ENCODE results near the gene IL1F10.
A peak's percentile ranks its signal among the peaks of the same experiment; 100 is the strongest.

IL1F10 gene

DNA sequence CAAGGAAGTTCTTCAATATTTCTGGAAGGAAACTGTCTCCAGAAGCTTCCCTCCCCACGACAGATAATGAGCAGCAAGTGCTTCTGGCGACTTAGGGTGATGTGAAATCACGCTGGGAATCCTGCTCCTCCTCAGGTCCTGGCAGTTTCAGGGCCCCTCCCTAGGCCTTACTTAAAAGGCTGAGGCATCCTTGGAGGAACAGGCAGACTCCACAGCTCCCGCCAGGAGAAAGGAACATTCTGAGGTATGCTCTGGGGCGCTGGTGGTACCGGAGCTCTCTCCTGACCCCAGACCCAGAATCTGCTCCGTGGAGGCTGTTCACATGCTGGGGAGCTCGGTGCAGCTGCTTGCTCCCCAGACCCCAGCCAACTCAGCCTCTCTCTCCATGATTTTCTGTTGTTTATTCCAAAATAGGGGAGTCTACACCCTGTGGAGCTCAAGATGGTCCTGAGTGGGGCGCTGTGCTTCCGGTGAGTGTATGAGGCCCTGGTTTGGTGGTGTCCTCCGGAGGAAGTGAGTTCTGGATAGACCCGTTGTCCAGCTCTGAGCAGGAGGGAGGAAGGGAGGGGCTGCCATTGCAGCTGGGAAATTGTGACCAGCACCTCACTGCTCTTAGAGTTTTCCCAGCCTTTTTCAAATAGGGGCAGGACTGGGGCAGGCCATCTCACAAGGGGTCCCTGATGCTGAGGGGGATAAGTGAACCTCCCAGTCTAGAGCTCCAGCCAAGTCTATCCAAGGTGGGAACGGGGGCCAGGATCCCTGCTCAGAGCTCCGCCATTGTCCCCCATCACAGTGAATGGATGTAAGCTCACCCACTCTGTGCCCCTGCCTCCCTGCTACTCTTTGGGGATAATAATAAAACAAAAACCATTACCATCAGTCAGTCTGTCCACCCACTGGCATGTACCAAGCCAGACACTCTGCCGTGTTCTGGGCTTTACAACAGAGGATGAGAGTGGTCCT, 8.5 kb upstream of the IL1F10 start, which contains the start of gene IL36RN:
Gene IL36RN (plus strand): TSS at position 201 of the 963 bp plus-strand sequence. CDS start 241 bp downstream, at position 442.
- no peak for DNase-seq

GRCh38 chr2:113060396-113060795, 7.4 kb upstream of the IL1F10 start:
- peak; percentile 80 to 83 (median 81) for DNase-seq

- no peak for DNase-seq
Measured at GRCh38 chr2:113060796-113061195, 7.0 kb upstream of the IL1F10 start.

DNA sequence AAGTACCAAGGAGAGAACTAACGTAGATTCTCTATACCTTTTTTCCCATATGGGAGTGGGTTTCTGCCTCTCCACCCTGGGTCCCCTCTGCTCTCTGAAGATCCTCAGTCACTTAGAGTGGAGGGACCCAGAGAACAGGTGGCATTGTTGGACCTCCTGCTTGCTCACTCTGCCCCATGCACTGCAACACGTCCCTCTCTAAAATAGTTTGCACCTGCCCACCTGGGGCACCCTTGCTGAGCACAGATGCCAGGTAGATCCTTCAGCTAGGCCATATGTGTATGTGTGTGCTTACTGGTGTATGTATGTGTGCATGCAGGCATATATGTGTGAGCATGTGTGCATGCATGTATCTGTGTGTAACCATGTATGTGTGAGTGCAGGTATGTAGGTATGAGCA, 6.5 kb upstream of the IL1F10 start:
- DNase-seq, result no peak

DNA sequence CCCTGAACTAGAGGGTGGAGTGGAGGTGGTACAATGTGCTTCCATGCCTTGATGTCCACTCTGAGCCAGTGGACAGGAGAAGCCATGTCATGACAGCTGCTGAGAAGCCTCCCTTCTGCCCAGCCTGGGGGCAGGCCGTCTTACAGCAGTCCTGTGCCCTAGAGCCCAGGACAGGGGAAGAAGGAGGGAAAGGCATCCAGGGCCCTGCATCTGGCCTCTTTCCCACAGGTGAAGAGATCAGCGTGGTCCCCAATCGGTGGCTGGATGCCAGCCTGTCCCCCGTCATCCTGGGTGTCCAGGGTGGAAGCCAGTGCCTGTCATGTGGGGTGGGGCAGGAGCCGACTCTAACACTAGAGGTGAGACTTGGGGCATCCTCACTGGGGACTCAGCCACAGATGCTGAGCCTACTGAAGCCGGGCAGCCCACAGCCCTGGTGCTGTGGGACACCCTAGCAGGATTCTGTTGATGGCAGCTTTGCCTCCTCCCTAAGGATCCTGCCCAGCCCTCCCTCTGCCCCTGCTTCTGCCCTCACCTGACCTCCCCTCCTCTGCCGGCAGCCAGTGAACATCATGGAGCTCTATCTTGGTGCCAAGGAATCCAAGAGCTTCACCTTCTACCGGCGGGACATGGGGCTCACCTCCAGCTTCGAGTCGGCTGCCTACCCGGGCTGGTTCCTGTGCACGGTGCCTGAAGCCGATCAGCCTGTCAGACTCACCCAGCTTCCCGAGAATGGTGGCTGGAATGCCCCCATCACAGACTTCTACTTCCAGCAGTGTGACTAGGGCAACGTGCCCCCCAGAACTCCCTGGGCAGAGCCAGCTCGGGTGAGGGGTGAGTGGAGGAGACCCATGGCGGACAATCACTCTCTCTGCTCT, 5.6 kb upstream of the IL1F10 start:
- DNase-seq, result no peak

- no peak for DNase-seq
Measured at GRCh38 chr2:113064281-113064680, 3.5 kb upstream of the IL1F10 start.

DNA sequence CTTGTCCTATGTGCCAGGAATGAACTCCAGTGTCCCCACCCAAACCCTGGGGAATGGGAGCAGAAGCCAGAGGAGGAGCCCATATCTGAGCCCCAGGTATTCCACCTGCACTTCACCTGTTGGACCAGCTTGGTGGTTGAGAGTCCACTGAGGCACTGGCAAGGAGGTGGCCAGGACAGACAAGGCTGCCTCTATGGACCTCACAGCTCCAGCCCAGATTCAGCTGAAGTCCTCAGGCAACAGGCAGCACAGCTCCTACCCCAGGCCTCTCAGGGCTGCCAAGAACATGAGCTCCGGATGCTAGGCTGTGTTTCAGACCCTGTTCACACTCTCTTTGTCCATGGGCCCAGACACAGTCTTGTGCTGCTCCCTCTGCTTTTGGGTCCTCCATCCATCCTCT, 2.9 kb upstream of the IL1F10 start:
- no peak for DNase-seq

DNA sequence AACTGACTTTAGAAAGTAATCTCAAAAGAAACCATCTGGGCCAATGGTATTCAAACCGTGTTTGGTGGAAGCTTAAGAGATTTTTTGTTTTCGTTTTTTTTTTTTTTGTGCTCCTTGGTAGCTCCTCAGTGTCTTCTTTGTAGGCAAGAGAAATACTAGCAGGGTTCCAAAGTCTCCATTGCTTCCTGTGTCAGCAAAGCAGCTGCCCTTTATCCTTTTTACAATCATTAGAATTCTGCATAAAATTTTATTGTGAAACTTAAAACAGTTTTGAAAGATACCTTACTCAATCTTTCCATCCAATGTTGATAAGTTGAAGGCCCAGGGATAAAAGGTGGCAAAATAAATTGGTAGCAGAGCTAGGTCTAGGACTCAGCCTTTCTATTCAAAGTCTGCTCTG, 479 bp downstream of the IL1F10 start:
- DNase-seq, result no peak

DNA sequence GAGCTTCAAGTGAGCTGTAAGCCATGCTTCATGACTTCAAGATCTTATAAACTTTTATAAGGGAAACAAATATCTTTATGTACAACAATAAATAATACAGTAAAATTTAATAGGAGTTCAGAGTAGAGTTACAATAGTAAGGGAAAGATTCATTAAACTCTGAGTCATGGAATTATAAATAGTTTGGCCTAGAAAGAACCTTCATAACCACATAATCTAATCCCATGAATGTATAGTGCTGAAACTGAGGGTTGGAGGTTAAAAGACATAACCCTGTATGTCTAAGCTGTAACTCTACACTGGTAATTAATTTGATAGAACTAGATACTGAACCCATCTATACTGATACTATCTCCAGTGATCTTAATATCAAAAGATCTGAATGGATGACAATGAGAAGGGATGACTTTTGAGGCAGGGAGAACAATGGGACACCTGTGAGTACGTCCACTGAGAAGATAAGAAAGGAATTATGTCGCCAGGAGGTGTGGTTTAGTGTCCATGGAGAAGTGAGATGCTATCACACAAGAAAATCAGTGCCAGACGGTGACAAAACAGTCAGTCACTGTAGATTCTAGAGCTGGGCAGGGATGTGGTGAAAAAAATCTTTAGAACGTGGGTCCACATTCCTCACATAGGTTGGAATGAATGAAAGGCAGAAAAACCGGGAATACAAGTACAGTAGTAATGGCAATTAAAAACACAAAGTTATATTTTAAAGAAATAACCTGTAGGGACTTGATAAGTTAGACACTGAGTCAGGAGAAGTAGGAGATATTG, 1.1 kb downstream of the IL1F10 start:
- no peak for DNase-seq

GRCh38 chr2:113069676-113070605, 2.2 kb downstream of the IL1F10 start:
- no peak for DNase-seq

GRCh38 chr2:113070606-113070975, 2.8 kb downstream of the IL1F10 start:
- DNase-seq, result no peak

- no peak for DNase-seq
Measured at GRCh38 chr2:113072584-113072983, 4.8 kb downstream of the IL1F10 start.

DNA sequence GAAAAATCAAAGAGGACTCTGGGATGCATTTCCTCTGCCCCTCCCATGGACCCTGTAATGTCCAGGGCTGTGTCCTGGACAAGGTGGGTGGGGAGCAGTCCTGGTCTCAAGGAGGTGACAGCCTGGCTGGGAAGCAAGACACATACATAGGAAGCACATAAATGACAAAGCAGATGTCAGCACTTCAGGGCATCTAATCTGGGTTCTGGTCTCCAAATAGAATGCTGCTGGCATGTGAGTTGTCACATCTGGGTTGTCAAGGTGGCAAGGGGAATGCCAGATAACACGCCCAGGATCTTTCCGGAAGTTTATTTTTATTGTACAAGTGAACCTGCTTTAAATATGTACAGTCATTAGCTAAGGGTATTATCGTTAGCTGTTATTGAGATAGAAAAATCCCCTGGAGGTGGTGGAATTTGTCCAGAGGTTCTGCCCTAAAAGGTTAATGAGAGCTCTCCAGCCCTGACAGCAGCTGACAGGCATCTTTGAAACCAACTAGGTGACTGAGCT, 5.6 kb downstream of the IL1F10 start:
- no peak for DNase-seq

GRCh38 chr2:113075030-113075429, 7.3 kb downstream of the IL1F10 start:
- DNase-seq, result no peak

DNA sequence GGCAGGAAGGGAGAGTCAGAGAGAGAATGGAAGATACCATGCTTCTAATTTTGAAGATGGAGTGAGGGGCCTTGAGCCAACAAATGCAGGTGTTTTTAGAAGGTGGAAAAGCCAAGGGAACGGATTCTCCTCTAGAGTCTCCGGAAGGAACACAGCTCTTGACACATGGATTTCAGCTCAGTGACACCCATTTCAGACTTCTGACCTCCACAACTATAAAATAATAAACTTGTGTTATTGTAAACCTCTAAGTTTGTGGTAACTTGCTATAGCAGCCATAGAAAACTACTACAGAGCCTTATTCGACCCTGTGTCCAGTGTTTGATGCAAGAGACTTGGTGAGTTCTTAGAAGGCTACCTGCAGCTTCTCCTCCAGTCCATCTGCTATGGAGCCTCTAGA, 7.8 kb downstream of the IL1F10 start:
- no peak for DNase-seq

- no peak for DNase-seq
Measured at GRCh38 chr2:113076954-113077669, 9.3 kb downstream of the IL1F10 start.

DNA sequence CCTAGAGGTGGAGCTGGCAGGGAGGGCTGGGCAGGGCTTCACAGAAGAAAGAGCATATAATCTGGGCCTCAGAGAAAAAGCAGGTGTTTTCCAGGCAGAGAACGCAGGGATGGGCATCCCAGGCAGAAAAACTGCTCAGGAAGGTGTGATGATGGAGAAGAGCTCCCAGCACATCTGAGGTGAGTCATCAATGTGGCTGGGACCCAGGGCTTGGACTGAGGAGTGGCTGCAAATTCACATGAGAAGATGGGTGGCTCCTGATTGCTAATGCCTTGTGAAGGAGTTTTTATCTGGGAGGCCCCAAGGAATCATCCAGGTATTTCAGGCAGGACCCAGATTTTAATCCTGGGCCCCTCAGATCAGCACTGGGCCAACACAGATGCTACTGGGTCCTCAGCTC, 10.2 kb downstream of the IL1F10 start:
- DNase-seq, result no peak

- DNase-seq, result peak; percentile 68 to 88 (median 74)
Measured at GRCh38 chr2:113078350-113078839, 10.6 kb downstream of the IL1F10 start.

DNA sequence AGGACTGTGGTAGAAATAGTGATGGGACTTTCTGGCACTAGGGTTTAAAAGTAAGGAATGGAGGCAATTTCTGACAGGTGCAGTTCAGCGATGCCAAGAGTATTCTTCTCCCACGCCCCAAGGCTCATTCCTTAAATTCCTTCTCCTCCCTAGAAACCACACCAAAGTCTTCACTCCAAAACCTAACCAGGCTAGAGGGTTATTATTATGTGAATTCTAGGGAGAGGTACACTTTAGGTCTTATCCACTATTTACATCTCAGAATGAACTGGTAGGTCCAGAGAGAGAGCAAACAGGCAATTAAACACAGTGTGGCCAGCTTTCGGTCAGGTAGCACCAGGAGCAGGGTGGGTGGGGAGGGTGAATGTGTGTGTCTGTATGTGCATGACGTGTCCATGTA, 11.4 kb downstream of the IL1F10 start:
- no peak for DNase-seq

DNA sequence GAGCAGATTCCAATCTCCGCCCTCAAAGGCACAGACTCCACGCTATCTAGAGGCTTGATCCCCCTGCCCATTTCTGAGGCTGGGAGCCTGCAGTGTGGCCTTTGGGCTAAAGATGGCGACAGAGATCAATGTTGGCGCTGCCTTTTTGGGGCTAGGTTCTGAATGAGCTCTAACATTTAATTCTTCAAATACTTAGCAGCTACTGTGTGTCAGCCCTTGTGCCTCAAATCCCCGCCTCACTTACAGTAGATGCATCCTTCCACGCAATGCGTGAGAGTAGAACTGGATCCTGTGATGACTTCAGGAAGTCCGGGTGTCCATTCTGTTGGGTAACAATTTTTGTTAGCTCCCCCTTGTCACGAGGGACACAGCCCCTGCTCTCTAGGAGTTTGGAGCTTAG, 12.4 kb downstream of the IL1F10 start:
- DNase-seq, result peak; percentile 77 to 82 (median 81)

Measured in suppressor macrophage treated with lipopolysaccharide for 1 hour (primary cell).